ENCODE data around the gene HAT1. TPM values are rescaled to one million over a fixed set of nuclear protein-coding genes. Genes with fewer than 3 reads are reported as not detected.

HAT1 gene
- total RNA-seq, 4 donors from 2014 or later, result 27.9 to 60.9 (median 36.9) TPM

GRCh38 chr2:172031536-172031935 is 109.3 kb downstream of the HAT1 start:
- H3K36me3 ChIP-seq, result no peaks in the 10 kb centered on the region
- no peak for DNase-seq
- no peak overlapping the region for H3K27ac ChIP-seq
- H3K27me3 ChIP-seq, result no peaks in the 10 kb centered on the region
- H3K4me3 ChIP-seq, result no peak overlapping the region
- intact Hi-C loops (cut with DNase I; ENCODE audit: low total_unique reads), result no loop called here
- no peaks in the 10 kb centered on the region for H3K4me1 ChIP-seq
- H3K9me3 ChIP-seq, result no peaks in the 10 kb centered on the region
- TF ChIP-seq POLR2A (IDR thresholded peaks at IDR 0.05), result no peak
- TF ChIP-seq CTCF (IDR thresholded peaks at IDR 0.05), result no peak

Other genes with a start within 250 kb of the HAT1 start
- gene DYNC1I2, start 235.0 kb upstream of the HAT1 start, total RNA-seq, result 100 to 1,000 TPM in 3 of 4 donors, 10 to 100 TPM in 1; 54.6 to 165 (median 105) TPM
- gene SLC25A12, start 28.2 kb upstream of the HAT1 start, total RNA-seq, result 10 to 100 TPM; 25.9 to 69.4 (median 35.3) TPM
- gene METAP1D, start 77.5 kb downstream of the HAT1 start, total RNA-seq, result 10 to 100 TPM in 3 of 4 donors, 1 to 10 TPM in 1; 7.9 to 38.2 (median 15.8) TPM
- under 1 TPM in 1 of 4 donors, not detected in 3; 0.14 TPM for gene DLX1, start 163.0 kb downstream of the HAT1 start, total RNA-seq
- gene DLX2, start 180.4 kb downstream of the HAT1 start, total RNA-seq, result not detected